Activated T-cell treated with anti-CD3 and anti-CD28 coated beads, Interleukin-2, amount 50 U/mL, for 4 hours (primary cell): Measurements from ENCODE around the gene FCMR. TPM values are rescaled to one million over a fixed set of nuclear protein-coding genes. Genes with fewer than 3 reads are reported as not detected.
A peak's percentile ranks its signal among the peaks of the same experiment; 100 is the strongest.
"Not testable (repeated sequence)": the region's sequence is repeated elsewhere in the genome, so short reads cannot be mapped to it uniquely, and the experiment has no call there.

ENCODE experiments used
- ATAC-seq, 2 donors: fragments of 200-7000 bp; cut with Tn5 transposase; one replicate each; pipeline ENCODE4 v1.10.0; 2021
- DNase-seq: peaks from one replicate; pipeline ENCODE4 v3.0.0-alpha.2; 2020
- H3K27me3 Mint-ChIP-seq: one replicate; pipeline ENCODE4 v1.8.0; 2021; ENCODE audit warnings: low read depth, mixed read lengths
- H3K36me3 Mint-ChIP-seq: one replicate; pipeline ENCODE4 v1.8.0; 2022; ENCODE audit warnings: mixed read lengths; ENCODE audit not compliant: insufficient read depth
- H3K4me1 Mint-ChIP-seq: one replicate; pipeline ENCODE4 v1.8.0; 2021; ENCODE audit warnings: low read depth, mixed read lengths
- H3K4me3 Mint-ChIP-seq: one replicate; pipeline ENCODE4 v1.8.0; 2021; ENCODE audit warnings: mild to moderate bottlenecking, moderate library complexity, mixed read lengths
- H3K9me3 Mint-ChIP-seq: one replicate; pipeline ENCODE4 v1.8.0; 2021; ENCODE audit warnings: mixed read lengths
- total RNA-seq, 3 donors: library from RNA; stranded (reverse); gene quantifications; one replicate each; pipeline ENCODE4 v1.2.1, GENCODE V29; 2021

Gene FCMR
- total RNA-seq, 3 donors from 2014 or later: 24.7 to 41.7 (median 24.8) TPM

GRCh38 chr1:206868264-206868663, 53.5 kb downstream of the FCMR start:
- peaks cover 11% of the 10 kb centered on the region for H3K4me1 Mint-ChIP-seq
- ATAC-seq (no peak), DNase-seq (no peak)
- no peaks in the 10 kb centered on the region for H3K36me3 Mint-ChIP-seq
- H3K4me3 Mint-ChIP-seq: no peak overlapping the region
- peaks cover 6% of the 10 kb centered on the region for H3K27me3 Mint-ChIP-seq
- H3K9me3 Mint-ChIP-seq: peaks cover 4% of the 10 kb centered on the region

- DNase-seq (no peak), ATAC-seq (no peak)
- Mint-ChIP-seq H3K4me1 (peaks cover 11% of the 10 kb centered on the region), H3K36me3 (no peaks in the 10 kb centered on the region), H3K9me3 (peaks cover 4% of the 10 kb centered on the region), H3K4me3 (no peak overlapping the region), H3K27me3 (peaks cover 6% of the 10 kb centered on the region)
Measured at GRCh38 chr1:206867716-206868115, 54.0 kb downstream of the FCMR start.

- H3K27me3 Mint-ChIP-seq: peaks cover 6% of the 10 kb centered on the region
- no peak for ATAC-seq
- DNase-seq: no peak
- no peak overlapping the region for H3K4me3 Mint-ChIP-seq
- peaks cover 3% of the 10 kb centered on the region for H3K9me3 Mint-ChIP-seq
- H3K36me3 Mint-ChIP-seq: no peaks in the 10 kb centered on the region
- H3K4me1 Mint-ChIP-seq: peaks cover 11% of the 10 kb centered on the region
Measured at GRCh38 chr1:206867239-206867638, 54.5 kb downstream of the FCMR start.

GRCh38 chr1:206866062-206866461, 55.7 kb downstream of the FCMR start:
- no peak for ATAC-seq
- Mint-ChIP-seq H3K36me3 (no peaks in the 10 kb centered on the region), H3K4me3 (no peak overlapping the region)

GRCh38 chr1:206864939-206865671, 56.6 kb downstream of the FCMR start, which contains the start of gene IL20:
Gene IL20 (plus strand): TSS chr1:206865623. CDS start chr1:206865853, 230 bp downstream.
- no peak within 1 kb of the TSS for H3K4me3 Mint-ChIP-seq
- H3K36me3 Mint-ChIP-seq: no peaks in the 10 kb centered on the region
- peak; percentile 88 for DNase-seq
- ATAC-seq: peak; percentile 70 to 88
- H3K4me1 Mint-ChIP-seq: peaks cover 11% of the 10 kb centered on the region
- no peaks in the 10 kb centered on the region for H3K9me3 Mint-ChIP-seq
- peaks cover 12% of the 10 kb centered on the region for H3K27me3 Mint-ChIP-seq

More at GRCh38 chr1:206866062-206866461, 55.7 kb downstream of the FCMR start:
- no peak for DNase-seq
- Mint-ChIP-seq H3K9me3 (no peaks in the 10 kb centered on the region), H3K27me3 (peaks cover 11% of the 10 kb centered on the region), H3K4me1 (peaks cover 11% of the 10 kb centered on the region)

- no peaks in the 10 kb centered on the region for H3K9me3 Mint-ChIP-seq
- peaks cover 13% of the 10 kb centered on the region for H3K27me3 Mint-ChIP-seq
- ATAC-seq (no peak), DNase-seq (no peak)
- H3K4me3 Mint-ChIP-seq: no peak overlapping the region
- no peaks in the 10 kb centered on the region for H3K36me3 Mint-ChIP-seq
- H3K4me1 Mint-ChIP-seq: peaks cover 17% of the 10 kb centered on the region
Measured at GRCh38 chr1:206863266-206863665, 58.5 kb downstream of the FCMR start.

GRCh38 chr1:206860165-206860564, 61.6 kb downstream of the FCMR start:
- Mint-ChIP-seq H3K9me3 (no peaks in the 10 kb centered on the region), H3K27me3 (peaks cover 10% of the 10 kb centered on the region), H3K4me1 (peaks cover 12% of the 10 kb centered on the region), H3K4me3 (no peak overlapping the region), H3K36me3 (no peaks in the 10 kb centered on the region)
- DNase-seq (no peak), ATAC-seq (no peak)

GRCh38 chr1:206859082-206859521, 62.6 kb downstream of the FCMR start:
- Mint-ChIP-seq H3K4me1 (peaks cover 8% of the 10 kb centered on the region), H3K4me3 (no peak overlapping the region), H3K36me3 (no peaks in the 10 kb centered on the region), H3K9me3 (no peaks in the 10 kb centered on the region), H3K27me3 (peaks cover 10% of the 10 kb centered on the region)
- DNase-seq: no peak
- no peak for ATAC-seq

GRCh38 chr1:206856674-206857464, 64.9 kb downstream of the FCMR start:
- DNase-seq (no peak), ATAC-seq (peak; percentile 74 to 86)
- peaks cover 8% of the 10 kb centered on the region for H3K4me1 Mint-ChIP-seq
- peaks cover 7% of the 10 kb centered on the region for H3K27me3 Mint-ChIP-seq
- peaks cover 5% of the 10 kb centered on the region for H3K9me3 Mint-ChIP-seq
- no peak overlapping the region for H3K4me3 Mint-ChIP-seq
- H3K36me3 Mint-ChIP-seq: no peaks in the 10 kb centered on the region

GRCh38 chr1:206855859-206856258, 65.9 kb downstream of the FCMR start:
- no peak for ATAC-seq

GRCh38 chr1:206854401-206855129, 67.2 kb downstream of the FCMR start:
- H3K9me3 Mint-ChIP-seq: peaks cover 5% of the 10 kb centered on the region
- ATAC-seq: no peak
- H3K4me3 Mint-ChIP-seq: no peak overlapping the region
- H3K4me1 Mint-ChIP-seq: peaks cover 6% of the 10 kb centered on the region
- DNase-seq: no peak
- peaks cover 4% of the 10 kb centered on the region for H3K27me3 Mint-ChIP-seq
- H3K36me3 Mint-ChIP-seq: no peaks in the 10 kb centered on the region

More at GRCh38 chr1:206855859-206856258, 65.9 kb downstream of the FCMR start:
- no peak for DNase-seq
- no peaks in the 10 kb centered on the region for H3K36me3 Mint-ChIP-seq
- peaks cover 8% of the 10 kb centered on the region for H3K4me1 Mint-ChIP-seq
- H3K4me3 Mint-ChIP-seq: no peak overlapping the region
- H3K9me3 Mint-ChIP-seq: peaks cover 5% of the 10 kb centered on the region
- H3K27me3 Mint-ChIP-seq: peaks cover 5% of the 10 kb centered on the region

GRCh38 chr1:206853696-206854095, 68.0 kb downstream of the FCMR start:
- H3K4me1 Mint-ChIP-seq, H3K27me3 Mint-ChIP-seq, H3K9me3 Mint-ChIP-seq, H3K36me3 Mint-ChIP-seq, DNase-seq, ATAC-seq, H3K4me3 Mint-ChIP-seq: not testable (repeated sequence)
